GM21367 (cell line): Measurements from ENCODE around the gene ZBTB46.

Experiments used
- ATAC-seq: cut with Tn5 transposase; IDR thresholded peaks from one replicate; pipeline ENCODE4 v1.9.1; 2021; ENCODE audit not compliant: unreplicated experiment

ZBTB46 gene

DNA sequence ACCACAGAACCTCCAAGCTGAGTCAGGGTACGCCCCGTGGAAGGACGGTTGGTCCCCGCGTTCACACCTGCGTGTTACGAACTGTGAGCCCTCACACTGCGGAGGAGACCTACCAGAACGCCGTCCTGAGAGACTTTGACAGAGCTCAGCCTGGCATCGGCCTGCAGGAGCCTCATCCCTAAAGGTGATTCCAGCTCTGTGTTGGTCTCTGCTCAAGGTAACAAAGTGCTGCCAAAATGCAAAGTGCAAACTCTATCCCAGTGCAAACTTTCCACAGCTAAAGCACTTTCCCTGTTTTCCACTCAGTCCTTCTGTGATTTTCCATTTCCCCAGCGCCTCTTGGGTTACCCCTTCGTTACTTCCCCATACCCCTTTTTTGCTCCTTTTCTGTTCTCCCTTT, 8.6 kb upstream of the ZBTB46 start:
- ATAC-seq = no peak

DNA sequence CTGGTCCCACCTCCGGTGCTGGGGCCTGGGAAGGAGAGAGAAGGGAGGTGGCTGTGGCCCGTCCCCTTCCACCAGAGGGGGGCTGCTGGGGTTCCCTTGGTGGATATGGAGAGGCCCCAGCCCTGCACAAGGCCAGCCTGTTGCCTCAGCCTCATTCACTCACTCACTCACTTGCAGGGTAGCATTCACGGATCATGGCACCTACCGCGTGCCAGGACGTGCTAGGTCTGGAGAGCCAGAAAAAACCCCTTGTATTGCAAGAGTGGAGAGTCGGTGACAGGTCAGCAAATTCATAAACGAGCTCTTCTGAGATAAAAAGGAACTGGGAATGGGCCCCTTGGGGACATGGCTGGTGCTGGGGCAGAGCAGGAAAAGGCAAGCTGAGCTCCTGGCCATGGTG, 6.4 kb upstream of the ZBTB46 start:
- ATAC-seq = no peak

DNA sequence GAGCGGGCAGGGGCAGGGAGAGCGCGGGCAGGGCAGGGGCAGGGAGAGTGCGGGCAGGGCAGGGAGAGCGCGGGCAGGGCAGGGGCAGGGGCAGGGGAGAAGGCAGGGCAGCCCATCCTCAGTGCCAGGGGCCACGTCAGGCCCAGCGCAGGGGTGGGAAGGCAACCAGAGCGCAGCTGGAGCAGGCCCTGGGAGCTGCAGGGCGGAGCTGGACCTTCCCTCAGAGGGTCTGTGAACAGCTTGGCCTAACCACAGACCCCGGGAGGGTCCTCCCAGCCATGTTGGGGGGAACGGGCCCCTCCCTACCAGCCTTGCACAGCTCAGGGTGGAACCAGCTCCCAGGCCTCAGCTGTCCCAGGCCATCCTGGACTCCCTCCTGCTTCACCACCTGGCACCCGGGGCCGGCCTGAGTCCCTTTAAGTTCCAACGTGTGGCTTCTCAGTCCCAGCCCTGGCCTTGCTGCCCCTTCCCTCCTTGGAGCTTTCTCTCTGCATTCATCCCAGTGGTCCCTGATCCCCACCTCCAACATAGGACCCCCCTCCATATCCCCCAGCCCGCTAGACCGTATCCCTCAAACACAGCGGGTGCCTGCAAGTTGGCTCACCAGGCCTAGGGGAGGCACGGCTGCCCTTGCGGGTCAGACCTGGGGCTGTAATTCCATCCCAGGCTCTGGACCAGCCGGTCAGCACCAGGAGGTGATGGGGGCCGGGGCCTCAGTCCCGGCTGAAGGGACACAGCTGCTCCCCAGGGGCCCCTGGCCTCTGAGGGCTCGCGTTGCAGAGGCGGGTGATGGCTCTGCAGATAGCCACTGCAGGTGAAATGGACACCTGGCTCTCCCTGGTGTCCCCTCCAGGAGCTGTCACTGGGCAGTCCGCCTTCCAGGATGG, 5.6 kb upstream of the ZBTB46 start:
- ATAC-seq = no peak

DNA sequence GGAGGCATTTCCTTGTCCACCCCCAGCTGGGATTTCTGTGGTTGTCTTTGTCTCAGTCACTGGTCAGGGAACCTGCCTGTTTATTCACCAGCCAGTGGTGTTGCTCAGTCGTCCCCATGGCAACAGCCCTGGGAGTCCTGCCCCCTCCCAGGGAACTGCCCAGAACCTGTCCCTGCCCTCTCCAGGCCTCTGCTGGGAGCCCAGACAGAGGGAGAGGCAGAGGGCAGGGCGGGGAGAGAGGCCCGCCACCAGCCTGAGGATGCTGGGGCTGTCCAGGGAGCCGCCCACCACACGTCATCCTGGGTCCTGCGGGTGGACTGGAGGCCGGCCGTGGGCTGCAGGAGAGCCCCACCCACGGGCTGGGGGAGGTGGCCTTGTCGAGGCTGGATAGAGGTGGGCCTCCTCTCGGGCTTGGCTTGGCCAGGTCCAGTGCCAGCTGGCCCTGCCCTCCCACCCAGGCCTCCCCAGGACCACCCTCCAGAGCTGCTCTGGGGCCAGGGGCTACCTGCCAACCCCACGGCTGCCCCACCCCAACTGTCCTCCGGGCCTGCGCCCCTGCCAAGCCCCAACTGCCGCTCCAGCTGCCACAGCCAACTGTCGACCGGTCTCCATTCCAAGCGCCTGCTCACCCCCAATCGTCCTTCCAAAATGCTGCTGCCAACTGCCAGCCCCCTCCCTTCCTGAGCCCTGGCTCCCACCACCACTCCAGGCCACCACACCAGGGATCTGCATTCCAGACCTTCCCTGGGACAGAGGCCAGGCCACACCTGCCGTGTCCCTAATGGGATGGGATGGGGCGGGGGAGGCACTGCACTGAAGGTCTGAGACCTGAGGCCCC, 4.2 kb upstream of the ZBTB46 start:
- no peak for ATAC-seq

DNA sequence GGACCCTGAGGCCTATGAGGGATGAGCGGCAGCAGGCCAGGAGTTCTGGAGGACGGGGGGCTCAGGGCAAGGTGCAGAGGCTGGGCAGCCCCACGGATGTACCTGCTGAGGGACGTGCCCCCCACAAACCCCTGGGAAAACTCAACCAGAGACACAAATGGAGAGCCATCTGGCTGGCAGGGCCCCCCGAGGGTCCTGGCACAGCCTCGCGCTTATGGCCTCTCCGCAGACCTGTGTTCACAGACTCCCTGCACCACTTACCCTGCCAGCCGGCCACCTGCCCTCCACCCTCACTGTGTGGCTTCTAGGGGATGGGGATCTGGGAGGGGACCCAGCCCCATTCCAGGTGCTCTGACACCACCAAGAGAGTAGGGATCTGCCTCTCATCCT, 3.4 kb upstream of the ZBTB46 start:
- no peak for ATAC-seq

DNA sequence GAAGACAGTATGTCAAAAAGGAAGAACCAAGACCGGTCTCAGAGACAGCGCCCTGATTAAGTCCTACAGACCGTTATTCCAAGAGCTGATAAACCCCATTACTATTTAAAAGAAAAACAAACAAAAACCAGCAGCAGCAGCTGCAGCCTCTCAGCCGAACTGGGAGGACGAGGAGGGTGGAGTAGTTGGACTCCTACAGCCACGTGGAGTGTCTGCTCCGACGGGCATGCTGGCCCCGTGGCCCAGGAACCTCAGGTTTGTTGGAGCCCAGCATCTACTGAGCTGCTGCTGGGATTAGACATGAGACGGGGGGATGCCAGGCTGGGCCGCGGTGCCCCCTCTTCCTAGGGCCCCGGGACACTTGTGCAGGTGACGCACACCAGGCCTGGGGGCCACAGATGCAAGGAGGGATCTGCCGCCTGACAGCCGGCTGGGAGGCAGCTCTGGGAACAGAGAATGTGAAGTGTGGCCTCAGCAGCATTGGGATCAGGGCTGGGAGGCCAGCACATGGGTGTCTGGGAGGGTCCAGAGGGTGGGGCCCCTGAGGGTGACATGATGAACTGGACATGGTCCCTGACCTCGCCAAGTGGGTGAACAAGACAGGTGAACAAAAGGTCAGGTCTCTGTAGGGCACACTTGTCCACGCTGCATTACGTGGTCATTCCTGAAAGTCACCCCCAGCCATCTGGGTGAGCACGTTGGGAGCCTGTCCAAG, 2.9 kb upstream of the ZBTB46 start:
- no peak for ATAC-seq

DNA sequence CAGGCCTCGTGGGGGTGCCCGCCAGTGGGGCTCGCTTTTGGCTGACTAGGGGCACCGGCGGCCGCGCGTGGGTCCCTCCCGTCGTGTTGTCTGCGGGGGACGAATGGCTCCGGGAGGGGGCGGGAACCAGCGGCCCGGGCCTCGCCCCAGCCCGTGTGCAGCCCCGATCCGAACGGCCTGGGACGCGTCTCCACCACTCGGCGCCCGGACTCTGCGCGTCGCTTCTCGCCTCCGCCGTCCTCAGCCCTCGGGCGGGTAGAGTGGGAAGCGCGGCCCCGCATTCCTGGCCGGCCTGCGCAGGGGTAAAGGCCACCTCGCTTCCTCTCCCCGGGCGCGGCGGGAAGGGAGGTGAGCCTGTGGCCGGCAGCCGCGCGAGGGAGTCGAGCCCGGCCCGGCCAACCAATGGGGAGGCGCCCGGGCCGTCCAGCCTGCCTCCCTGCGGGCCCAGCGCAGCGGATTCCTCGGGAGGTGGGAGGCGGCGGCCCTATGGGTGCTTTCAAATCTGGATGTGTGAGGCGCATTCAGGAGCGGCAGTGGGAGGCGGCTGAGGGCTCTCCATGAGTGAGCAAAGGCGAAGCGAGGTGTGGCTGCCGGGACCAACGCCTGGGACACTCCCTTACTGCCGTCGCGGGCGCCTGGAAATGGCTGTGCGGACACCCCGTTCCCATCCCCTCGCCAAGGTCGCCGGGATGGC, 1.1 kb upstream of the ZBTB46 start:
- ATAC-seq = no peak

DNA sequence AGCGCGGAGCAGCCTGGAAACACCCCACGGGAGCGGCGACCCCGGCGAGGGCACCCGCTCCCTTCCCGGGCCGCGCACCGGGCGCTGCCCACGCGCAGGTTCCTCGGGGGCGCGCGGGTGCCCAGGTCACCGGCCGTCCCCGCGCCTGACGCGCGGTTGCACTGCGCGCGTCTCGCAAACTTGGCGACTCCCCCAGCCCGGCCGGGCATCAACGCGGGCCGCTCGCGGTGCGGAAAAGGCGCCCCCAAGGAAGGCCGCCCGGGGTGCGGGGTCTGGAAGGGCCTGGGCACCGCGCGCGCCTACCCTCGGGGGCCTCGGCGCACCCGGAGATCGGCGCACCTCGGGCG, 555 bp upstream of the ZBTB46 start:
- ATAC-seq = no peak

DNA sequence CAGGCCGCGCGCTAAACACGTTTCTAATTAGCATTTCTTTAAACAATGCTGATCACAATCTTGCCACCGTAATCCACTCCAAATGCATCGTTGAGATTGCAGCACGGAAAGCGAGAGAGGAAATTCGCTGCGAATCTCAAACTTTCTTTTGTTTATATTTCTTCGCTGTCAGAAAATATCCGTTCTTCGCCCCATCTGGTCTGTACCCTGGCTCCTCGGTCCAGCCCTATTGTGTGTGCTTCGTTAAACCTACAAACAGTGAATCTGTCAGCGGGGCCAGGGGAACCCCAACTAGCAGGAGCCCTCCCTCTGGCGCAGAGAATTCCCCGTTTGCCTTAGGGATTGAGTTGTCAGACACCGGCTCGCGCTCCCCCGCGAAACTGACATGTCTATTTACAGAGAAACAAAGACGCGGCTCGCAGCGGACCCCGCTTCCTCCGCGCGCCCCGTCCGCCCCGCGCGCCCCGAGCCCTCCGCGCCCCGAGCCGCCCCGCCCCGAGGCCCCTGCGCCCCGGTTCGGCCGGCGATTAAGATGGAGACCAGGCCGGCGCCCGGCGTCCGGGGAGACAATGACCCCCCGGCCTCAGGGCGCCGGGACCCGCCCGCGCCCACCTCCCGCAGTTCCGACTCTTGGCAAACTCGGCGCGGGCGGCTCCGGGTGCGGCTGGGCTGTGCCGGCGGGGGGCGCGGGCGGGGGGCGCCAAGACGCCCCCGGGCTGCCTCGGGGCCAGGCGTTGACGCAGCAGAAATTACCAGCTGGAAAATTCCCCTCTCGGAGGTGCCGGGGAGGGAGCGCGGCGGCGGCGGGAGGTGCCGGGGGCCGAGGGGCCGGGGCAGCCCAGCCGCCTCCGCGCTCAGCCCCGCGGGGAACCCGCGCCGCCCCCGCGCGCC, 874 bp downstream of the ZBTB46 start:
- ATAC-seq = no peak

DNA sequence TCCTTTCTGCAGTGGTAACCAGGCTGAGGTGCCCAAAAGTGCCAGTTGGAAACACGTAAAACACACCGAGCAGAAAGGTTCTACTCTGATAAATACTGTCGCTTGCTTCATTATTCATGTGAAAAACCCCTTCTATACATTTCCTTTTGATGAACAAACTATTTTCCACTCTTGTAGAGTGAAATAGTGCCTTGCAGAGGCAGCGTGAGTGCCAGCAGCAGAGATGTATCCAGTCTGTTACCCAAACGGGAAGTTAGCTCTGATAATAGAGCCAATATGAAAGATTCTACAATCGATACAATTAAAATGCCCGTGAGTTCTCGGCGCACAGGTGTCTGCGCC, 1.5 kb downstream of the ZBTB46 start:
- no peak for ATAC-seq

DNA sequence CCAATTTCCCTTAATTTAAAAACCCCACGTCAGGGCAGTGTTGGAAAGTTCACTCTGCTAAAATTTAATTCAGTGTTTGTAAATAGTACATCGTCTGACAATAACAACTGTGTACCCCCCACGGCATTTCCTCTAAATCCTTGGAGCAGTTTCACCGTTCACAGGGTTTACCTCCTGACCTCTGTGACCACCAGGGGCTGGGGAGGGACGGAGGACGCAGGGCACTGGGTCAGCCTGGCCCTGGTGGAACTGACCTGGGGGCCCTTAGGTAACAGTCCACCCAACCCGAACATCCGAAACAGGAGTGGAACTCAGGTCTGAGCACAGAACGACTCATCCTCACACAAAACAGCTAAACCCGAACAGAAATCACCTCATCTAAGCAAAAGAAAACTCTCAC, 2.1 kb downstream of the ZBTB46 start:
- ATAC-seq = no peak

DNA sequence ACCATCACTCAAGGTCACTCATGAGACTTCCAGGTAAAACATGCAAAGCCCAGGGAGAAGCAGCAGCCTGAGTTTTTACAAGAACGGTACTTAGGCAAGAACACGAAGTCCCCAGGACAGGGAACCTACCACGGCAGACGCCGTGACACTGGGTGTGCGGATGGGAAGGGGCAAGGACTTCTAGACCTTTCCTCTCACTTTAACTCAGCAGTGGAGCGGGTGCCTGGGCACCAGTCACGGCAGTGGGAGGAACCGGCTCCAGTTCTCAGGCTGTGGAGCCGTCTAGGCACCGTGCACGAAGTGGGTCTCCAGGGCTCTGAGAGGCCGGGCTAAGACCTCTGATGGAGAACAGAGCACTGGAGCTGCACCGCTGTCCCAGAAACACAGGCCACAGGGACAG, 2.5 kb downstream of the ZBTB46 start:
- no peak for ATAC-seq

DNA sequence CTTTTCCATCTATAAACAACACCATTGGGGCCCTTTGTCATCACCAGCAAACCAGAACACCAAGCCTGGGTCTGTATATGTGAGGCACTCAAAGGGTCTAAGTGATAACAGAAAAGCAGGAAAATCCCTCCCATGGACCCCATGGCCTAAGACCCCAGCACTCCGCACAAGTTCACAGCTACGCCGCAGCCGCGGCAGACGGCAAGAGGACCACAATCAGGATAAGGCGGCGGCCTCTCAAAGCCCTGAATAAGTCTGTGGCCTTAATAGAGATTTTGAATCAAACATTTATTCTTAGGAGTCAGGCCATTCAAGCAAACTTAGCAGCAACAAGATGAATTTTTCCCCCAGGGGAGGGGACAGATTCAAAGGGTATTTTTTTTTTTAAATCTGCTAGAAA, 2.9 kb downstream of the ZBTB46 start:
- no peak for ATAC-seq

DNA sequence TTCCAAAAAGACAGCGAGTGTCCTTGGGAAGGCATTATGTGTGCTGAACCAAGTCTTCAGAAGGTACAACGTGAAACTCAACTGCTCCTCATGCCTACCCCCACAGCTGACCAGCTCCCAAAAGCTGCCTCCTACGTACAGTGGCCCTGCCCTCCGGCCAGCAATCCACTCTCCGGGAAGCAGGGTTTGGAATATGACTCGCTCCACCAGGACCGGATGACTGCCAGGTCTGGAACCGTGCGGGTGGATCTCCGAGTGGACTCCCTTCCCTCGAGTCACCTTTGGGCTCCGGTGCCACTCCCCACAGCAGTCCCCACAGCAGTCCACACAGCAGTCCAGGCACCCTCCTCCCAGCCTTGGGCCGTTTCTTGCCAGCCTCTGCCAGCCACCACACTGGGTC, 4.3 kb downstream of the ZBTB46 start:
- ATAC-seq = no peak

DNA sequence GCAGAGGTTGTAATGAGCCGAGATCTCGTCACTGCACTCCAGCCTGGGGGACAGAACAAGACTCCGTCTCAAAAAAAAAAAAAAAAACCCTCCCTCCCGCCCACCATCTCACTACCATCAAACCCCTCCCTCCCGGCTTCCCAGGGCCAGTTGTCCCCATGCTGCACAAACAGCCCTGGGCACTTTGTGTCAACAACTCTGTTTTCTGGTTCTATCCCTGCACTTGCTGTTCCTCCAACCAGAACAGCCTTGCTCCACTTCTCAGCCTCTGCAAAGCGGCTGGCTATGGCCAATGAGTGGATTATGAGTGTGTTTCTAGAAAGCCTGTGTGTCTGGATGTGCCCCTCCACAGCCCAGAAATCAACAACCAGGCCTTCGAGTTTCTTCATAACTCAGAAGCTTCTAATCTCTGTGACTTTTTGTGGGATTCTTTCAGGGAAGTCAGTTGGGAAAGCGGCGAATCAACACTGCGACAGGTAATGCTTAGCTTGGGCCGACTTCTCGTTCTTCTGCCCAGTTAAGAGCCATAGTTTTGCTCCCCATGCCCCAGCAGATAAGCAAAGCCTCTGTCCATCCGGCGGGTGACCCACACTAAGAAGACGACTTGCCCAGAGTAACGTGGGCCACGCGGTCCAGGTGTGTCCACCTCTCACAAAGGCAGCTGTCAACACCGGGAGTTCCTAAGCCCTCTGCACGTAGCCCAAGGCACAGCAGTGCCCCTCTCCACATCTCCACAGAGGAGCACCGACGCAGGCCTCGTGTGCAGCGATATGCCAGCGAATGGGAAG, 5.5 kb downstream of the ZBTB46 start:
- no peak for ATAC-seq

DNA sequence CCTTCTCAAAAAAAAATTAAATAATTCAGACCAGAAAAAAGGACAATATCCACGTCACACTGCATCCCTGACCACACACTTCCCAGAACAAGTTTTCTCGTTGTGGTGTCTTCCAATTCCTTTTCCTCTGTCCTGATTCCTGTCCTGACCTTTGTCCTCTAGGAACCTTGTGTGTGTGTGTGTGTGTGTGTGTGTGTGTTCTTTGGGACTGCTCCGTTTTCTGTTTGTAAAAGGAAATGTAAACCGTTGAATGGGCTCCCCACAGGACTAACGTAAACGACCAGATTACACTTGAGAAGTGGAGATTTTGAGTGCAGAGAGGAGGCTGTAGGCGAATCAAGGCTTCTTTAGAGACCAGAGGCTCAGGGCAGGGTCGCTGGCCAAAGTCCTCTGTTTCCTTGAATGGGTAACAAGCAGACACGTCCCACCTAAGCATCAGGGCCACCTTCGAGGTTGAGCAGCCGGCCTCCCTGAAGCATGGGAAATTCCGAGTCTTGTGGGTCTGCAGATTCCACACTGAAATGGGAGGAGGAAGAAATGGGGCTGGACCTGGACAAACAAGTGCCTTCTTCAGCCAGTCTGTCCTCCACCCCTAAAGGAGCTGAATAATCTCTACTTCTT, 7.3 kb downstream of the ZBTB46 start:
- ATAC-seq = no peak

DNA sequence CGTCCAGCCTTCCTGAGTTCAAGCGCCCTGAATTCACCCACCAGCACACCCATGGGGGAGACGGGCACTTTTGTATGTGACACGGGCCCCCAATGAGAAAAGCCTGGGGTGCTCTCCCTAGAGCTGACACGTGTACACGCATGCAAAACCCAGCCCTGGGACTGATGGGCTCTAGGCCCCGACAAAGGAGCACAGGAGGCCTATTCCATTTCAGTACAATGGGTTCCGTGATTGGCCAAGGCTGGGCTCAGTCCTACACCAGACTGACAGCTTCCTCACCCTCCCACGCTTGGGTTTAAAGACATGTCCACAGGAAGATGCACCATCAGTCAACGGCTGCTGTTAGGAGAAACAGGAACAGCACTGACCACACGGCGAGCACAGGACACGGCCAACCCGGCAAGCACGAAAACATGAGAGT, 8.8 kb downstream of the ZBTB46 start:
- no peak for ATAC-seq

DNA sequence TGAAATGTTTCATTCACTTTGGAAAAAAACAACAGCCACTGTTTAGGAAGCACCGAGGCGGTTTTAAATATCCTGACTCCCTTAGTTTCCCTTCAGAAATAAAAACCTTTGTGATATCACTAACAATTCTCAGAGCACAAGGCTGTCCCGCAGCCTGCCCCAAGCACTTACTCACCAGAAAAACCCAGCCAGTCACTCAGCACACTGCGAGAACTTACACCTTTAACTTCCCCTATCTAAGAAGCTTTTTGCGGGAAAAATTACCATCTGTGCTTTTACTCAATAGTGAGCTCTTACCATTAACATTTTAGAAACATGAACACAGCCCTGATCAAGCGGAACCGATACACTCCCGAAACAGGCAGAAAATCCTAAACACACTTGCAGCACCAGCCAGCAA, 9.3 kb downstream of the ZBTB46 start:
- ATAC-seq = no peak
